Neuronal stem cell (in vitro differentiated cells): ENCODE data around the gene BRIP1.

Experiments
- DNase-seq: peaks from one replicate; pipeline ENCODE4 v3.0.0-alpha.2; 2013; ENCODE audit warnings: low spot score
- H2AFZ ChIP-seq: one replicate; pipeline ENCODE4 v1.6.1; 2013; ENCODE audit warnings: mild to moderate bottlenecking, low read length, inconsistent platforms
- H2AK5ac ChIP-seq: 2 replicates; pipeline ENCODE4 v1.6.1; 2013; ENCODE audit warnings: low read depth, mild to moderate bottlenecking, inconsistent platforms, low read length, moderate library complexity, mixed read lengths
- H2BK120ac ChIP-seq: 2 replicates; pipeline ENCODE4 v1.6.1; 2013; ENCODE audit warnings: low read depth, mild to moderate bottlenecking, inconsistent platforms, low read length, moderate library complexity, mixed read lengths
- H2BK12ac ChIP-seq: one replicate; pipeline ENCODE4 v1.6.1; 2013; ENCODE audit warnings: low read length, inconsistent platforms
- H2BK15ac ChIP-seq: 2 replicates; pipeline ENCODE4 v1.6.1; 2013; ENCODE audit warnings: mild to moderate bottlenecking, low read length, inconsistent platforms, mixed read lengths
- H2BK5ac ChIP-seq: one replicate; pipeline ENCODE4 v1.6.1; 2013; ENCODE audit warnings: inconsistent platforms, mild to moderate bottlenecking, low read length, moderate library complexity
- H3K14ac ChIP-seq: one replicate; pipeline ENCODE4 v1.6.1; 2013; ENCODE audit warnings: low read length, inconsistent platforms
- H3K18ac ChIP-seq: 2 replicates; pipeline ENCODE4 v1.6.1; 2013; ENCODE audit warnings: low read length, inconsistent platforms
- H3K23ac ChIP-seq: 2 replicates; pipeline ENCODE4 v1.6.1; 2013; ENCODE audit warnings: low read depth, mild to moderate bottlenecking, mixed read lengths, low read length, inconsistent platforms; ENCODE audit not compliant: poor library complexity
- H3K27ac ChIP-seq: replicated peaks from 3 replicates; pipeline ENCODE4 v1.5.1; 2013; ENCODE audit warnings: low read length, inconsistent platforms
- H3K27me3 ChIP-seq, 3 experiments: 2 replicates each; pipeline ENCODE4 v1.6.1; 2013; ENCODE audit warnings: low read length in 3 of 3, mild to moderate bottlenecking in 2 of 3, inconsistent platforms in 1 of 3, low read depth in 1 of 3, mixed read lengths in 1 of 3, moderate library complexity in 1 of 3; ENCODE audit not compliant: control insufficient read depth in 3 of 3, insufficient read depth in 3 of 3
- H3K36me3 ChIP-seq, 2 donors: replicated peaks in 1 of 2; 2 replicates each; pipeline ENCODE4 v1.6.1; 2013; ENCODE audit warnings: low read length in 2 of 2; ENCODE audit not compliant: control insufficient read depth in 2 of 2, insufficient read depth in 2 of 2
- H3K4ac ChIP-seq: 2 replicates; pipeline ENCODE4 v1.6.1; 2013; ENCODE audit warnings: inconsistent platforms, mild to moderate bottlenecking, low read length, moderate library complexity
- H3K4me1 ChIP-seq, 2 donors: 1 replicate in 1 of 2; 2 replicates in 1 of 2; pipeline ENCODE4 v1.6.1; 2013; ENCODE audit warnings: low read length in 2 of 2, low read depth in 1 of 2; ENCODE audit not compliant: control insufficient read depth in 2 of 2, insufficient read depth in 1 of 2
- H3K4me2 ChIP-seq: one replicate; pipeline ENCODE4 v1.6.1; 2013; ENCODE audit warnings: mild to moderate bottlenecking, low read length, inconsistent platforms; ENCODE audit not compliant: insufficient read depth, poor library complexity, severe bottlenecking
- H3K4me3 ChIP-seq, 2 donors: 2 replicates each; pipeline ENCODE4 v1.5.1; 2013; ENCODE audit warnings: low read length in 2 of 2, mild to moderate bottlenecking in 2 of 2, inconsistent platforms in 1 of 2, moderate library complexity in 1 of 2
- H3K79me1 ChIP-seq: one replicate; pipeline ENCODE4 v1.6.1; 2013; ENCODE audit warnings: low read depth, mild to moderate bottlenecking, inconsistent platforms, low read length, moderate library complexity
- H3K9ac ChIP-seq: one replicate; pipeline ENCODE4 v1.6.1; 2013; ENCODE audit warnings: mild to moderate bottlenecking, low read depth, low read length, inconsistent platforms; ENCODE audit not compliant: poor library complexity
- H3K9me3 ChIP-seq, 2 donors: replicated peaks in 1 of 2; 2 replicates each; pipeline versions ENCODE3 to v1.6.1; 2013; ENCODE audit warnings: low read length in 2 of 2, mild to moderate bottlenecking in 2 of 2, inconsistent platforms in 1 of 2, low read depth in 1 of 2, mixed read lengths in 1 of 2, moderate library complexity in 1 of 2; ENCODE audit not compliant: control insufficient read depth in 2 of 2, insufficient read depth in 1 of 2
- H4K8ac ChIP-seq: one replicate; pipeline ENCODE4 v1.6.1; 2013; ENCODE audit warnings: low read depth, mild to moderate bottlenecking, inconsistent platforms, low read length, moderate library complexity
- H4K91ac ChIP-seq: one replicate; pipeline ENCODE4 v1.6.1; 2013; ENCODE audit warnings: low read length, low read depth, mild to moderate bottlenecking, inconsistent platforms; ENCODE audit not compliant: poor library complexity
- WGBS, 2 donors: extraction: QIAGEN DNeasy Blood & Tissue Kit; methylation state at CpG; one replicate each; pipeline ENCODE4 v1.1.7; 2013; ENCODE audit warnings: missing lambda C conversion rate in 2 of 2, mixed read lengths in 1 of 2; ENCODE audit not compliant: insufficient read length in 2 of 2, insufficient replicate concordance in 1 of 2; ENCODE audit errors: extremely low coverage in 2 of 2; 5-methylcytosine and 5-hydroxymethylcytosine counted together

Gene BRIP1

DNA sequence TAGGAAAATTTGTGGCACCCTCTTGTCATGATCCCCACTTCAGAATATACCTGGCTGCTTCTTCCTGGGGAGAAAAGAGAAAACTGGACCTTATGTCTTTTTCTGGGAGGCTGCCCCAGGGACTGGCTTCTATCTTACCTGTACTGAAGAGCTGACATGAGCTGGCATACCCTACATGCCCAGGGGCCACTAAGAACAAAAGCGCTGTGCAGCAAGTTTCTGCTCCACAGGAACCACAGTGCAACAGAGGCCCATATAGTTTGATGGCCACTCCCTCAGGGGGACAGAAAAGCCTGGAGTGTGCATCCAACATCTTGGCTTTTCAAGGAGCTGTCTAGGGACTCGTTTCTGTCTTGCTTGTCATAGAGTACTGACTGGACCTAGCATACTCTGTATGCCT is 175.6 kb downstream of the BRIP1 start:
- Histone ChIP-seq H3K23ac (no peak overlapping the region), H3K27ac (no peak overlapping the region), H2BK5ac (no peak overlapping the region), H3K27me3 (no peaks in the 10 kb centered on the region), H2BK12ac (no peak overlapping the region), H3K14ac (no peak overlapping the region), H3K4me1 (no peaks in the 10 kb centered on the region), H3K9me3 (peaks cover 0 to 13% of the 10 kb centered on the region in 2 donors), H3K9ac (no peak overlapping the region), H3K79me1 (no peaks in the 10 kb centered on the region), H2AK5ac (no peak overlapping the region), H2AFZ (no peak overlapping the region), H3K18ac (no peak overlapping the region), H4K91ac (no peak overlapping the region), H3K4me3 (no peak overlapping the region), H3K36me3 (peaks cover 0 to 92% of the 10 kb centered on the region in 2 donors), H3K4ac (no peak overlapping the region), H3K4me2 (no peak overlapping the region), H2BK120ac (no peak overlapping the region), H2BK15ac (no peak overlapping the region), H4K8ac (no peak overlapping the region)
- DNase-seq = no peak
- no CpG with 5 or more reads among the region's 2 CpGs for WGBS, 2 donors

DNA sequence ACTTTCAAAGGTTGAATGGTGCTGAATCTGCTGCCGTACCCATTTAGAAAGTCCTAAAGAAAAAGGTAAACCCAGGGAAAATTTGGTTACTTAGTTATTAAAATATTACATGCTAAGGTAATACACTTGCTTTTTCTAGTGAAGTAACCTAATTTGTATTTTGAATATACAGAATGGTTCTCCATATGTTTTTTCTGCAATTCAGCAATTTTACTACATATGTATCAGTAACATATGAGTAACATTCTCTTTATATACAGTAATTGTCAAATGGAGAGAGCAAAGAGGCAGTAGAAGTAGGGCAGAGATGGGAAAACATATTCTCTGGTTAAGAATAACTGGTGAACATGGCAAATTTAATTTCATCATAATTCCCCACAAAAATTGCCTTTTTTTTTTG is 177.2 kb downstream of the BRIP1 start:
- Histone ChIP-seq H3K27ac (no peak overlapping the region), H3K4me3 (no peak overlapping the region), H3K9me3 (peaks cover 0 to 7% of the 10 kb centered on the region in 2 donors), H3K18ac (no peak overlapping the region), H2BK120ac (no peak overlapping the region), H4K8ac (no peak overlapping the region), H3K4me2 (no peak overlapping the region), H3K14ac (no peak overlapping the region), H2BK5ac (no peak overlapping the region), H3K36me3 (peaks cover 0 to 90% of the 10 kb centered on the region in 2 donors), H3K4ac (no peak overlapping the region), H2AK5ac (no peak overlapping the region), H4K91ac (no peak overlapping the region), H3K23ac (no peak overlapping the region), H2AFZ (no peak overlapping the region), H2BK12ac (no peak overlapping the region), H2BK15ac (no peak overlapping the region), H3K79me1 (no peaks in the 10 kb centered on the region), H3K27me3 (no peaks in the 10 kb centered on the region), H3K4me1 (no peaks in the 10 kb centered on the region), H3K9ac (no peak overlapping the region)
- no CpG with 5 or more reads among the region's 1 CpG for WGBS, 2 donors
- DNase-seq = no peak

DNA sequence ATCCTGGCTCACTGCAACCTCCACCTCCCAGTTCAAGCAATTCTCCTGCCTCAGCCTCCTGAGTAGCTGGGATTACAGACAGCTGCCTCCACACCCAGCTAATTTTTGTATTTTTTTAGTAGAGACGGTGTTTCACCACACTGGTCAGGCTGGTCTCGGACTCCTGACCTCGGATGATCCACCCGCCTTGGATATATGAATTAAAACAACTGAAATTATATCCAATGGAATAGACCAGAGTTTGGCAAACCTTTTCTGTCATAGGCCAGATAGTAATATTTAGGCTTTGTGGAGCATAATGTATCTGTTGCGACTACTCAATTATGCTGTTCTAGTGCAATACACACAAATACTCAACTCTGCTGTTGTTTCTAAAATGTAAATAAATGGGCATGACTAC is 178.5 kb downstream of the BRIP1 start:
- no peak for DNase-seq
- Histone ChIP-seq H3K18ac (no peak overlapping the region), H4K91ac (no peak overlapping the region), H3K36me3 (peaks cover 0 to 80% of the 10 kb centered on the region in 2 donors), H3K4me3 (no peak overlapping the region), H3K27ac (no peak overlapping the region), H2BK12ac (no peak overlapping the region), H2BK15ac (no peak overlapping the region), H3K4me2 (no peak overlapping the region), H3K9me3 (peaks cover 0 to 7% of the 10 kb centered on the region in 2 donors), H3K79me1 (no peaks in the 10 kb centered on the region), H2BK5ac (no peak overlapping the region), H3K9ac (no peak overlapping the region), H3K23ac (no peak overlapping the region), H3K27me3 (no peaks in the 10 kb centered on the region), H2AK5ac (no peak overlapping the region), H4K8ac (no peak overlapping the region), H3K14ac (no peak overlapping the region), H3K4ac (no peak overlapping the region), H2AFZ (no peak overlapping the region), H2BK120ac (no peak overlapping the region), H3K4me1 (no peaks in the 10 kb centered on the region)
- no CpG with 5 or more reads among the region's 5 CpGs for WGBS, 2 donors

GRCh38 chr17:61684172-61684571 is 179.2 kb downstream of the BRIP1 start:
- Histone ChIP-seq H3K4me3 (no peak overlapping the region), H3K4me1 (no peaks in the 10 kb centered on the region), H4K91ac (no peak overlapping the region), H3K36me3 (peaks cover 0 to 74% of the 10 kb centered on the region in 2 donors), H3K79me1 (no peaks in the 10 kb centered on the region), H3K9ac (no peak overlapping the region), H2BK5ac (no peak overlapping the region), H4K8ac (no peak overlapping the region), H3K4me2 (no peak overlapping the region), H3K27ac (no peak overlapping the region), H3K18ac (no peak overlapping the region), H2AK5ac (no peak overlapping the region), H3K14ac (no peak overlapping the region), H3K27me3 (no peaks in the 10 kb centered on the region), H2AFZ (no peak overlapping the region), H2BK15ac (no peak overlapping the region), H3K23ac (no peak overlapping the region), H3K4ac (no peak overlapping the region), H2BK12ac (no peak overlapping the region), H3K9me3 (peaks cover 0 to under 1% of the 10 kb centered on the region in 2 donors), H2BK120ac (no peak overlapping the region)
- no CpG with 5 or more reads among the region's 1 CpG for WGBS, 2 donors
- DNase-seq = no peak
